ENCODE measurements around the gene ACACB. TPM values are rescaled to one million over a fixed set of nuclear protein-coding genes. Genes with fewer than 3 reads are reported as not detected.
"Not testable (repeated sequence)": the region's sequence is repeated elsewhere in the genome, so short reads cannot be mapped to it uniquely, and the experiment has no call there.

Gene ACACB
- total RNA-seq, 1 donor from 2014 or later = 140 TPM

- no peaks in the 10 kb centered on the region for H3K4me1 ChIP-seq
- intact Hi-C loops (cut with DNase I) = no loop called here
- peak in 1 of 2 donors; percentile 53 for DNase-seq (ENCODE audit: low spot score in 2 of 2)
- H3K27ac ChIP-seq = no peak overlapping the region
- H3K4me3 ChIP-seq = no peak overlapping the region
- peaks cover 52 to 66% of the 10 kb centered on the region in 2 donors for H3K36me3 ChIP-seq
- no peaks in the 10 kb centered on the region for H3K27me3 ChIP-seq
- TF ChIP-seq CTCF (IDR thresholded peaks at IDR 0.05) = no peak
- peaks cover 0 to 5% of the 10 kb centered on the region in 2 donors for H3K9me3 ChIP-seq
Measured at GRCh38 chr12:109169262-109169661, 52.9 kb downstream of the ACACB start.

- Histone ChIP-seq H3K4me1 (no peaks in the 10 kb centered on the region), H3K4me3 (no peak overlapping the region), H3K27me3 (no peaks in the 10 kb centered on the region), H3K27ac (no peak overlapping the region), H3K36me3 (peaks cover 54 to 70% of the 10 kb centered on the region in 2 donors), H3K9me3 (peaks cover 0 to 5% of the 10 kb centered on the region in 2 donors)
- intact Hi-C loops (cut with DNase I) = no loop called here
- DNase-seq (ENCODE audit: low spot score in 2 of 2) = no peak
- TF ChIP-seq CTCF (IDR thresholded peaks at IDR 0.05) = no peak
Measured at GRCh38 chr12:109169686-109170085, 53.3 kb downstream of the ACACB start.

GRCh38 chr12:109170324-109170723 lies 53.9 kb downstream of the ACACB start:
- DNase-seq (ENCODE audit: low spot score in 2 of 2) = no peak
- Histone ChIP-seq H3K4me1 (no peaks in the 10 kb centered on the region), H3K4me3 (no peak overlapping the region), H3K27me3 (no peaks in the 10 kb centered on the region), H3K9me3 (peaks cover 0 to 5% of the 10 kb centered on the region in 2 donors), H3K27ac (no peak overlapping the region), H3K36me3 (peaks cover 54 to 73% of the 10 kb centered on the region in 2 donors)
- intact Hi-C loops (cut with DNase I) = no loop called here
- TF ChIP-seq CTCF (IDR thresholded peaks at IDR 0.05) = no peak

GRCh38 chr12:109172787-109173186 lies 56.4 kb downstream of the ACACB start:
- intact Hi-C loops (cut with DNase I); H3K4me3 ChIP-seq; DNase-seq (ENCODE audit: low spot score in 2 of 2): not testable (repeated sequence)

GRCh38 chr12:109173443-109174240 lies 57.3 kb downstream of the ACACB start:
- no peaks in the 10 kb centered on the region for H3K27me3 ChIP-seq
- intact Hi-C loops (cut with DNase I) = no loop called here
- H3K27ac ChIP-seq = no peak overlapping the region
- DNase-seq (ENCODE audit: low spot score in 2 of 2) = peak in 1 of 2 donors; percentile 53
- H3K9me3 ChIP-seq = peaks cover 0 to 5% of the 10 kb centered on the region in 2 donors
- TF ChIP-seq CTCF (IDR thresholded peaks at IDR 0.05) = no peak
- no peak overlapping the region for H3K4me3 ChIP-seq
- H3K4me1 ChIP-seq = no peaks in the 10 kb centered on the region
- peaks cover 52 to 86% of the 10 kb centered on the region in 2 donors for H3K36me3 ChIP-seq

More at GRCh38 chr12:109172787-109173186, 56.4 kb downstream of the ACACB start:
- H3K27ac ChIP-seq, H3K27me3 ChIP-seq, H3K4me1 ChIP-seq, H3K9me3 ChIP-seq: not testable (repeated sequence)
- peaks cover 55 to 87% of the 10 kb centered on the region in 2 donors for H3K36me3 ChIP-seq

GRCh38 chr12:109174468-109174867 lies 58.1 kb downstream of the ACACB start:
- H3K27ac ChIP-seq = no peak overlapping the region
- no peaks in the 10 kb centered on the region for H3K27me3 ChIP-seq
- H3K9me3 ChIP-seq = peaks cover 0 to 5% of the 10 kb centered on the region in 2 donors
- no peak for DNase-seq (ENCODE audit: low spot score in 2 of 2)
- H3K36me3 ChIP-seq = peaks cover 55 to 87% of the 10 kb centered on the region in 2 donors
- H3K4me3 ChIP-seq = no peak overlapping the region
- no peaks in the 10 kb centered on the region for H3K4me1 ChIP-seq
- TF ChIP-seq CTCF (IDR thresholded peaks at IDR 0.05) = no peak
- intact Hi-C loops (cut with DNase I) = no loop called here

Measured in ascending aorta (tissue), 2 donors.